ENCODE data around the gene GLOD4. TPM values are rescaled to one million over a fixed set of nuclear protein-coding genes. Genes with fewer than 3 reads are reported as not detected.
A peak's percentile ranks its signal among the peaks of the same experiment; 100 is the strongest.
"Not testable (repeated sequence)": the region's sequence is repeated elsewhere in the genome, so short reads cannot be mapped to it uniquely, and the experiment has no call there.

The GLOD4 gene, protein sequence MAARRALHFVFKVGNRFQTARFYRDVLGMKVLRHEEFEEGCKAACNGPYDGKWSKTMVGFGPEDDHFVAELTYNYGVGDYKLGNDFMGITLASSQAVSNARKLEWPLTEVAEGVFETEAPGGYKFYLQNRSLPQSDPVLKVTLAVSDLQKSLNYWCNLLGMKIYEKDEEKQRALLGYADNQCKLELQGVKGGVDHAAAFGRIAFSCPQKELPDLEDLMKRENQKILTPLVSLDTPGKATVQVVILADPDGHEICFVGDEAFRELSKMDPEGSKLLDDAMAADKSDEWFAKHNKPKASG
- 40.5 TPM for total RNA-seq

DNA sequence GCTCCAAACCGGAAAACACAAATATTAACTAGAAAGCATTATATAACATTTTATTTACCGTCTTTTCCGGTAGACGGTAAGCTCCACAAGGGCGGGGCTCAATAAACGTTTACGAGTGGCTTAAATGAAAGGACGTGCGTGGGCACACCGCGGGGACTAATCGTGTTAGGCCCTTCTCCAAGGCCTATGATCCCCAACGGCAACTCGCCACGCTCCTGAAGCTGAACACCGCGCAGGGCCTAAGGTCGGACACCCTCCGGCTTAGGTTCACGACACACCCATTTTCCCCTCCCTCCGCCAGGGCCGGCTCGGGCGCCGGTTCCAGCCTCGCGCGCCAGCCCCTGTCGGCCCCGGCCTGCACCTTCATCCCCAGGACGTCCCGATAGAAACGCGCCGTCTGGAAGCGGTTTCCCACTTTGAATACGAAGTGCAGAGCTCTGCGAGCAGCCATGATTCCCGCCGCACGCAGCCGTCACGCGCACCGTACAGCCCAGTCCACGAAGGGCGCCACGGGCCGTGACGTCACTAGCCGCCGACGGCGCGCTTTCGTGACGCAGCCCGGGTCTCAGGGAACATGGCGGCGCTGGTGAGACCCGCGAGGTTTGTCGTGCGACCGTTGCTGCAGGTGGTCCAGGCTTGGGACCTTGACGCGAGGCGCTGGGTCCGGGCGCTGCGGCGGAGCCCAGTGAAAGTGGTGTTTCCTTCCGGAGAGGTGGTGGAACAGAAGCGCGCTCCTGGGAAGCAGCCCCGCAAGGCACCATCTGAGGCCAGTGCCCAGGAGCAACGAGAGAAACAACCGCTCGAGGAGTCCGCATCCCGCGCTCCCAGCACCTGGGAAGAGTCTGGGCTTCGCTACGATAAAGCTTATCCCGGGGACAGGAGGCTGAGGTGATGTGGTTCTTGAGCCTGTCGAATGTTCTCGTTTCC lies at the start of gene GLOD4, which contains the start of gene MRM3:
Gene GLOD4 (minus strand): TSS at position 476 of the 927 bp plus-strand sequence. CDS start 25 bp downstream, at position 451.
Gene MRM3 (plus strand): TSS at position 549 of the 927 bp plus-strand sequence. CDS start 26 bp downstream, at position 575.
- DNase-seq: peak; percentile 92

DNA sequence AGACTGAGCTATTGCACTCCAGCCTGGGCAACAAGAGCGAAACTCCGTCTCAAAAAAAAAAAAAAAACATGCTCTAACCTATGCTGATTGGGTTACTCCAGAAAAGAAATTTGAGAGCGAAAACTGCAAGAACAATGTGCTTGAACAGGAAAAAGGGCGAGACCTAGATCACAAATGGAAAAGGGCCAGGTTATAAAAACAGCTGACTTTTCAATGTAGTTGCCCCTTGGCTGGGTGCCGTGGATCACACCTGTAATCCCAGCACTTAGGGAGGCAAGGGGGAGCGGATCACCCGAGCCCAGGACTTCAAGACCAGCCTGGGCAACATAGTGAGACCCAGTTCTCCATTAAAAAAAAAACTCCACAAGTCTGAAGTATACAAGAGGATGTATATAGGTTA lies 48.9 kb upstream of the GLOD4 start:
- no peak for DNase-seq

DNA sequence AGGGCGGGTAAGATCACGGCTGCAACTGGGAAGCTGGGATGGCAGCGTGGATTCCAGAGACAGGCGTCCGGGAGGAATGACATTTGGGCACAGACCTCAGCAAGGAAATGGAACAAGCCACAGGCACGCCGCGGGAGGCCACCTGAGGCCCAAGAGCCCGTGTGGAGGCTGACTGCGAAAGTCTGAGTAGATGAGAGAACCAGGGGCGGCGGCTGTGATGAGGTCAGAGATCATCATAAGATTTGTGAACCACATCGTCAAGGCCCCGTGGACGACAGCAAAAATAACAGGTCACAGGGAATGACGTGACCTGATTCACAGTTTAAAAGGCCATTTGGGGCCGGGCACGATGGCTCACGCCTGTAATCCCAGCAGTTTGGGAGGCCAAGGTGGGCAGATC lies 48.3 kb upstream of the GLOD4 start:
- no peak for DNase-seq

DNA sequence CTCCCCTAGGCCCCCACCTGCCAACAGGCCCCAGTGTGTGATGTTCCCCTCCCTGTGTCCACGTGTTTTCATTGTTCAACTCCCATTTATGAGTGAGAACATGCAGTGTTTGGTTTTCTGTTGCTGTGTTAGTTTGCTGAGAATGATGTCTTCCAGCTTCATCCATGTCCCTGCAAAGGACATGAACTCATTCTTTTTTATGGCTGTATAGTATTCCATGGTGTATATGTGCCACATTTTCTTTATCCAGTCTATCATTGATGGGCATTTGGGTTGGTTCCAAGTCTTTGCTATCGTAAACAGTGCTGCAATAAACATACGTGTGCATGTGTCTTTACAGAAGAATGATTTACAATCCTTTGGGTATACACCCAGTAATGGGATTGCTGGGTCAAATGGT lies 47.5 kb upstream of the GLOD4 start:
- not testable (repeated sequence) for DNase-seq

DNA sequence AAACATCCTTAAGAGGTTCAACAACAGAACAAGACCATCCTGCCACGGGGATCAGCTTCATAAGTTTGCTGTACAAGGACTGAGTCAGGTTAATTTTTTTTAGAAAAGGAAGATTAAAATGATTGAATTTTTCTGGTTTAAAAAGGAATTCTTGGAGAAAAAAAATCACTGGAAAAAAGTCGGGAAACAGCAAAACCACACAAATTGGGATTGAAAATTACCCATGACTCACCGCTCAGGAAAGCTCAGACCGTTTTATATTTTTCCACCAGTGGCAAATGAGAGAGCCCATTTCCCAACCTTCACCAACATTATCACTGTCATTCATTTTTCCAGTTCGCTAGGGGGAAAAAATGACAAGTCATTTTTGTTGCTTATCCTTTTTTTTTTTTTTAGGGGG lies 46.7 kb upstream of the GLOD4 start:
- DNase-seq: no peak

DNA sequence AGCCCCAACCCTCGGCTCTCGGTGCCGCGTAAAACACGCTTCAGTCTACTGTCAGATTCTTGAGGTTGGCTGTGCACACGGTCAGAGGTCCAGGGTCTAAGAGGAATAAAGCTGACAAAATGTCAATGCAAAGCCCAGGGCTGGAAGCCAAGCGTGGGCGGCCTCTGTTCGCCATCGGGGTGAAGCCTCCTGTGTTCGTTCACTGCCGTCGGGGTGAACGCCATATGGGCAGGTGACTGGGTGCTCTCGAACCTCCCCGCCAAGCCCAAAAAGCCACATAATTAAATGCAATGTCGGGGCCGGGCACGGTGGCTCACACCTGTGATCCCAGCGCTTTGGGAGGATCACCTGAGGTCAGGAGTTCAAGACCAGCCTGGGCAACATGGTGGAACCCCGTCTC lies 44.7 kb upstream of the GLOD4 start:
- DNase-seq: no peak

DNA sequence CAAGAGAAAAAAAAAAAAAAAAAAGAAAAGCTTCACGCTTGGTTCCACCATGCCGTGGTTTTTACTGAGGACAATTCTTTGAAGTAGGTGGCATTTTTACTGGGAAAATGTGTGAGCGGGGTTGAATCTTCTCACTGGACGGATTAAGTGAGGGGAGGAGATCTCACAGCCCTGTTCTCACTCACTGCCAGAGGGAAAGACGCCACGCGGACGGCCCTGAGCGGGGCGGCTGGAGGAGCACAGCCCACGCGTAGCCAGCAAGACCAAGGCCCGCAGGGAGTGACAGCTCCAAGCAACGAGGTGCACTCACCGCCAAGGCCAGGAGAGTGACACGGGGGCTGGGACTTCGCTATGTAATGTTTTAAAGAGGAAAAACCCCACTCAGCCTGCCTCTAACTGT lies 43.1 kb upstream of the GLOD4 start:
- DNase-seq: no peak

DNA sequence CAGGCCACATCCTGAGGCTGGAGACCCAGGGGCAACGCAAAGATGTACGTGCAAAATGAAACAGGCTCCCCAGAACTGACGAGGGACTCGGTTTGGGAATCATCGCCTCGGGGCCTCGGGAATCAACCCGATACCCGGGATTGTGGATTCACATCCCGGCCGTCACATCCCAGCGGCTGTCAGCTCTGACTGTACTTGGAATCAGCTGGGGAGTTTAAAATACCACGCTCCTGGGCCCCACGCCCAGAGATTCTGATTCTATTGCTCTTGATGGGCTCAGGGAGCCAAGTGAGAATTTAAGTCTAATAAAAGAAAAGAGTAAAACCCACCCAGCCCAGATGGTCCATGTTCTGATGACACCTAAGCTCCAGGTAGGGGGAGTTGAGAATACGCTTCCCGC lies 42.3 kb upstream of the GLOD4 start:
- no peak for DNase-seq

DNA sequence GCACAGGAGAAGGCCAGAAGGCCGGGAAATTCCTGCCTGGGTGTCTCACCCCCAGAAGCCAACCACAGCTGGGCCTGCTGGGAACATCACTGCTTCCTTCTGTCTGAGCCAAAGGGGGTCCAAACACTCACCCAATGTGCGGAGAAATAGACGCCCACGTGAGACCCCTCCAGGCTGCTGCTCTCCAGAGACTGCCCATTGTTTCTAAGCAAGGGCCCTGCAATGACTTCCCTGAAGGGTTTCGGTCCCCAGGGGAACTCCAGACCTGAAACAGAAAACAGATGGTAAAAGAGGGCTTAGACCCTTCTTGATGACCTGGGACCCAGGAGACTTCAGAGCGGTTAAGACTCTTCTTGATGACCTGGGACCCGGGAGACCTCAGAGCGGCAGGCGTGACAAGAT lies 41.4 kb upstream of the GLOD4 start:
- no peak for DNase-seq

DNA sequence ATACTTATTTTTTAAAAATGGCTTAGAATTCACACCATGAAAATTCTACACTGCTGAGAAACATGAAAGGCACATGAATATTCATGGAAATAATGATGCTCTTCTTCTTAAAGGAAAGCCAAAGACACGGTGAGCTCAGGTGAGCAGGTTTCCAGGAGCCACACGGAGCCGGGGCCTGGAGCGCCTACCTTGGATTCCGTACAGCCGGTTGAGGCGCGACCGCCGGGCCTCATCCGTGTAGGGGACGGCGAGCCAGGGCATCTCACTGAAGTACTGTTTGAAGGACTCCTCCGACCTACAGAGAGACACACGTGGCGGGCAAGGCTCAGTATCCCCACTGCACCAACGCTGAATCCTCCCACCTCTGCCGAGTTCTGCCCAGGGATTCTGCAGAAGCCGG lies 37.2 kb upstream of the GLOD4 start:
- DNase-seq: no peak

DNA sequence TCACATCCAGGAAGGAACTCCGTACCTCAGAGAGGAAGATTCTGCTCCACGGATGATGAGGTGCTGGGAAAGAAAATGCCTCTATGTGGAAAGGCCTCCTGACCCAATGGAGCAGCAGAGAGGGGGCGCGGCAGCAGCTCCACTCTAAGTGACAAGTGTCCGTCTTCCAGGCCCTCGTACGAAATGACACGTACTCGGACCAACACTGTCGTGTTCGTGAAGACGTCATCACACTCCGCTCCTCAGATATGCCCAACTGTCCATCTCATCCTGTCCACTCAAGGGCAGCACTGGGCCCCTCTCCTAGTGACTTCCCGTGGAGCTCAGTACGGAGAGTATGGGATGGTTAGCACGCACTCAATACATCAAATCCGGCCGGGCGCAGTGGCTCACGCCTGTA lies 32.3 kb upstream of the GLOD4 start:
- no peak for DNase-seq

DNA sequence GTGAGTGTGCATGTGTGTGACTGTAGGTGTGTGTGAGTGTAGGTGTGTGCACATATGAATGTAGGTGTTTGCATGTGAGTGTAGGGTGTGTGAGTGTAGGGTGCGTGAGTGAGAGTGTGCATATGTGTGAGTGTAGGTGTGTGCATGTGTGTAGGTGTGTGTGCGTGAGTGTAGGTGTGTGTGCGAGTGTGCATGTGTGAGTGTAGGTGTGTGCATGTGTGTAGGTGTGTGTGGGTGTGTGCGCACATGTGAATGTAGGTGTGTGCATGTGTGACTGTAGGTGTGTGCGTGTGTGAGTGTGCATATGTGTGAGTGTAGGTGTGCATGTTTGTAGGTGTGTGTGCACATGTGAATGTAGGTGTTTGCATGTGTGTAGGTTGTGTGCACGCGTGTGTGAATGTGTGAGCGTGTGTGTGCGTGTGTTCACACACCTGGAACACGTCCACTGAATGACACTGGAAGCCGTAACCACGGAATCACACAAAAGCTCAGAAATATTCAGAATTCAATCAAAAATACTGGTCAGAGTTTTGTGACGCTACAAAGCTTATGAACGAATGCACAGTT lies 30.6 kb upstream of the GLOD4 start:
- no peak for DNase-seq

DNA sequence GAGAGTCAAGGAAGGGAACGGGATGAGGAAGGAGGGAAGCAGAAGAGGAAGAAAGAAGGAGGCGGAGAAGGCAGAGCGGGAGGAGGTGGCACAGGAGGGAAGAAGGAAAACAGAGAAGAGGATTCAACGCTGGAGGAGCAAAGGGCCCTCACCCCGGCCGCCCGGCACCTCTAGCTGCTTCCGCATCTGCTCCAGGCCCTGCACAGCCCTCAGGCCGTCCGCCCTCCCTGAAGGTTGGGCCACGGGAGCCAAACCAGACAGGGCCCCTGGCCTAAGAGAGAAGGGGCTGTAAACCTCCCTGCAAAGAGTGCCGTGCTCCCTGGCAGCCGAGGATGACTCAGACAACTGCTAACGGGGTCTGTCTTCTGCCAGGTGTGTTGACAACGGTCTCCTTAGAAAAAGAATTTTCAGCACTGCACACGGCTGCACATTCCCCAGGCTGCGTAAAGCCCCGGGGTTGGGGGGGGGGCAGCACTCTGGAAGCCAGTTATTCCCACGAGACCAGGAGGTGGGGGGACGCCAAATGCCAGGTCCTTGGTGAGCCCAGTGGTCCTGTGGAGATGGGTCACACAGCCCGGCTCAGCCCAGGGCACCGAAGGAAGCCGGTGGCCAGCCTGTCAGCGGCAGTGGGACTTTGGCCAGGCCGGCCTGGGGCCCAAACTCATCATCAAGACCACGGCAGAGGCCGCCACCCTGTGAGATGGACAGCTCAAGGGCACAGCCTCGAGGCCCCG lies 29.1 kb upstream of the GLOD4 start:
- DNase-seq: no peak

DNA sequence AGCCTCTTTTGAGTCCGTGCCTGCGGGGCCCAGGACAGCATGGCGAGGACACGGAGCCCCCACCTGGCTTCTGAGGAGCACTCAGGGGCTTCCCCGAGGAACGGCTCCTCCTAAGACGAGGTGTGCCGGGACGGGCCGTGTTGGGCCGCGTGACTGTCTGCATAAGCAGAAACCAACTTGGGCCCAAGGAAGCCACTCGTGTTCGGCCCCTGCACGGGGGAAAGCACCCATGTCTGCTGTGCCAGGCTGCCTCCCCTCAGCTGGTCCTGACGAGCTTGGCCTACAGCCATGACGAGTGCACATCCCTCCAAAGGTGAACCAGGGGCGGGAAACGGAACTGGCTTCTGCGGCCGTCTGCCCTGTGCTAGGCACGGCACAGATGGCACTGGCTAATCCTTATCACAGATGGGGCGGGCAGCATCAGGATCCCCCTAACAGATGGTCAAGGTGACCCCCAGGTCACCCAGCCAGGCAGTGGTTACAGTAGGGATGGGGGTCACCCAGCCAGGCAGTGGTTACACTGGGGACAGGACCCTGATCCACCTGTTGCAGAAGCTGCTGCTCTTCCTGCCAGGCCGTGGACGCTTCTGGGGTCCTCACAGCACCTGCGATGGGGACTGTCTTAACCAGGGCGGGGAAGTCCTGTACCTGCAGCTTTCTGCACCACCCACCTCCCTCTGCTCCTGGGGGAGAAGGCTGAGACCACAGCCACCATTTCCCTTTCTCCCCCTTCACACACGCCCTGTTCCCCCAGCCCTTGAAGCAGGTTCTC lies 25.6 kb upstream of the GLOD4 start:
- DNase-seq: no peak

DNA sequence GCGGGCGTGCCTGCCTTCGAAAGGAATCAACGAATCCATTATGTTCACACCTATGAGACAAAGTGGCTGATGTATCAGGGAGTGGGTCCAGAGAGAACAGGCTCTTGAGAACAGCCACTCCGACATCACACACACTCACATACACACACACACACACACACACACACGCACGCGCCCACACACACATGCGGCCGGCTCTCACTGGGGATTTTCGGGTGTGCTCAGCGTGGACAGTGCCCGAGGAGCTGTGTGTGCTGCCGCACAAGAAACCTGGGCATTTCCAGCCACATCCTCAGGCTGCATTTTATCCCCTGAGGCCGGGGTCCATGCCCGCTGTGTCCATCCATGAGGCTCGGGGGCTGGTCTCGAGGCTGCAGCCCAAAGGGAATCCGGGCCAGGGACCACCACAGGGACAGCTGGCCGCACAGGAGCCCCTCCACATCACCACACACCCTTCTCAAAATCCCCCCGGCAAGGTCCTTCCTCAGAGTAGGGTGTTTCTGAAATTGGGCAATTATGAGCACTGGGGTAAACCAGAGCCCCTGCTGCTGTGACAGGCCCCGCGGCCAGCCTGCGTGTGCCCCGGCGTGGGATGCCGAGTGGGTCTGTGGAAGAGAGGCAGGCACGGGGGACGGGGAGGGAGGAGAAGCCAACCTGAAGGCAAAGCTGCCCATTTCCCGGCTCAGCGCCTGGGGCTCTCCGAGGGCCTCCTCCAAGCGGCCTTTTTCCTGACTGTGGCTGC lies 24.9 kb upstream of the GLOD4 start:
- DNase-seq: no peak

DNA sequence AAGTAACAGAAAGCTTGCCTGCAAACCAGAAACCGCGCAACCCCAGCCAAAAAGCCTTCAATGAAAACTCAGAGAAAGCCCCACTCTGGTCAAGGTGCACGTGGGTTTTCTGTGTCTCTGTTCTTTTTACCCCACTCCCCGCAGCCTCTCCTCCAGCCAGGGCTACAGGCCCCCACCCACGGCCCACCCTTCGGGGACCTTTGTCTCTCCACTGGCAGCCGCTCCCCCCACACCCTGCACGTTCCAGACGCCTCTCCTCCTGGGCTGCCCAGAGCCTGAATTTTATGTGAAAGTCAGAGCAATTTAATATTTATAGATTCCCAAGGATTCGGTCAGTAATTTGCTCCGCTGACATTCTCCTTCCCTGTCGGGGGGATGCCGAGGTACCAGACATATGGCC lies 24.3 kb upstream of the GLOD4 start:
- no peak for DNase-seq

DNA sequence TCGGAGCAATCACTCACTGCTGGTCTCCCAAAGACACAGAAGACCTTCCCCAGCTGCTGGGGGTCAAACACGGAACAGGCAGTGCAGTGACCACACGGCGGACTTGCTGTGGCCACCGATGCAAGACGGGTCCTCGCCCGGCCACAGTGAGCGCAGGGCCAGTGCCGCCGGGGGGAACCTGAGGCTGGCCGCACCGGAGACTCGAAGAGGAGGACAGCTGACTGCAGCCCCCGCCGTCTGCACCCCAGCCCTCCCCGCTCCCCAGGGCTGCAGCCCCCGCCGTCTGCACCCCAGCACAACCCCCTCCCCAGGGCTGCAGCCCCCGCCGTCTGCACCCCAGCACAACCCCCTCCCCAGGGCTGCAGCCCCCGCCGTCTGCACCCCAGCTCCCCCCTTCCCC lies 23.8 kb upstream of the GLOD4 start:
- not testable (repeated sequence) for DNase-seq

DNA sequence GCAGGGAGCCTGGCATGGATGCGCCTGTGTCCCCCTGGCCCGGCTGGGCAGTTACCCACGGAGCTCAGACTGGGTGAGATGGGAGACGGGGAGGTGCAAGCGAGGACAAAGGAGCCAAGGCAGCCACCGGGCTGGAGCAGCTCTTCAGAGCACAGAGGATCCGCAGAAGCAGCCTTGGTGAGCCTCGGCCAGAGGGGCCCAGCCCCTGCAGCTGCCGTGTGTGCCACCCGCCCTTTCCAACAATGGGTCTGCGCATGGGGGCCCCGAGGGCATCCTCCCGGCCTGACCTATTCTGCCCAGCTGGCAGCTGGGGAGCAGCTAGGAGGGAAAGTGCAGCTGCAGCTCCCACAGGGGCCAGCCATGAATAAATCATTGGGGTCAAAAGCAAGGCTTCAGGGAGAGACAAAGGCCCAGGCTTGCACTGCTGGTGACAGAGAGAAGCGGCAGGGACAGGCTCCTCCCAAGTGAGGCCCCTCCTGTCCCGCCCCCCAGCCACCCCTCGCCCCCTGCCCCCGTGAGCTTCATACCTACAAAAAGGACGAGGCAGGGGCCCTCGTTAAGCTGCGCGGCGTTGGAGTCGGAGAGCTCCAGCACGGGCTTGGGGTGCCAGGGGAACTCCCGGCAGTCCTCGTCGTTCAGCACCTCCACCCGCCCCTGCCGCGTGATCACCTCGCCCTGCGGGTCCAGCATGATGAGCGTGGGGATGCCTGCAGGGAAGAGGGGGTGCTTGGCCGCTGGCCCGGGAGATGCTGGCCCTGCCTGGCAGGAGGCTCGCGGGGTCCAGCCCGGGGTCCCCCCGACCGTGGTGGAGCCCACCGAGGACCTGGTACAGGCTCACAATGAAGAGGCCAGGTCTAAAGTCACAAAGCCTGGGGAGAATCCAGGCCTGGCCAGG lies 22.7 kb upstream of the GLOD4 start:
- no peak for DNase-seq
